Ecto neural progenitor cell (in vitro differentiated cells): ENCODE measurements around the gene PPP1R12C.

Source experiments
- DNase-seq: peaks from one replicate; pipeline ENCODE4 v3.0.0-alpha.2; 2018; ENCODE audit warnings: low spot score

Gene PPP1R12C

DNA sequence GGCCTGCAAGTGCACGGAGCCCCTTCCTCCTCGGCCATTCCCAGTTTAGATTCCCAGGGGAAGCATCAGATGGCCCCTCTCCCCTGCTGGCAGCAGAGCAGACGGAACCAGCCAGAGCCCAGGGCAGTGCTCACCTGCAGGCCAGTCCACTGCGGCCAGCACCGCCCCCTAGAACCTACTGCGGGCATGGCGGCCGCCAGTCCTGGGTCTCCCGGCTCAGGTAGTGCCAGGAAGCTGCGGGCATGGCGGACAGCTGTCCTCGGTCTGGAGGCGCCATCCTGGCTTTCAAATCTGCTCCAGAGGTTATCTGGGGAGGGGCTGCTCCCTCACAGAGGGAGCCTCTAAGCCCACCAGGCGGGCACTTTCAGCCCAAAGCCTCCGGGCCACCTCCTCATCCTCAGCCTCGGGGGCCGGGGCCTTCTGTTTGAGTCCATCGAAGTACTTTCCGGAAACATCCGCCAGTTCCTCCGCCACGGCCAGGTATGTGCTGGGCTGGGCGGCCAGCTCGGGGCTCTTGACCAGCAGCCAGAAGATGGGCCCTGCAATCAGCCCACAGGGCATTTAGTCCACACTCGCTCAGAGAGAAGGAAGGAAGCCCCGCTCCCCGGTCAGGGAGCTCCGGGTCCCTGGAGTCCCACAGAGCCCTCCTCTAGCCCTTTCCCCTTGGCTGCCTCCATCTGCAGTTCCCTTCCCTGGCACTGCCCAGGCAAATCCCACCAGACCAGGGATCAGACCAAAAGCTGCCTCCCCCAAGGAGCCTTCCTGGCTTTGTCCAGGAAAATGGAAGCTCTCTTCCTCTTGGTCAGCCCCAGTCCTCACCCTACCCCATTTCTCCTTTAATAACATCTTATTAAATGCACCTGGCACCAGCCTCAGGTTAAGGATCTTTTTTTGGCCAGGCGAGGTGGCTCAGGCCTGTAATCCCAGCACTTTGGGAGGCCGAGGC is 72.4 kb downstream of the PPP1R12C start:
- DNase-seq: no peak

DNA sequence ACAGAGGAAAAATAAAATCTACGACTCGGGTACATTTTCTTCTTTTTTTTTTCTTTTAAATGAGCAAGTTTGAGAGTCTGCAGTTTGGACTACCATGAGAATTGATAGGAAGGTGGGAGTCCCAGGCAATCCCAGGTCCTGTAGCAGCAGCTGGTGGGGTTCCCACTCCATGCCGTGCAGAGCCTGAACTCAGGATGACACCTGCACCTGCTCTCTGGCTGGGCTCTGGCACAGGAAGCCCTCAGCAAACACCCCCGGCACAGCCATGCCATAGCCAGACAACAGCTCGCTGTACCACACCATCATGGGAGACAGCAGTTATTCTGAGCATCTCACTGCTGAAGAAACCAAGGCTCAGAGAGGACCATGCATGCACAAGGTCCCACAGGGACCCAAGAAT is 73.2 kb downstream of the PPP1R12C start:
- DNase-seq: no peak

DNA sequence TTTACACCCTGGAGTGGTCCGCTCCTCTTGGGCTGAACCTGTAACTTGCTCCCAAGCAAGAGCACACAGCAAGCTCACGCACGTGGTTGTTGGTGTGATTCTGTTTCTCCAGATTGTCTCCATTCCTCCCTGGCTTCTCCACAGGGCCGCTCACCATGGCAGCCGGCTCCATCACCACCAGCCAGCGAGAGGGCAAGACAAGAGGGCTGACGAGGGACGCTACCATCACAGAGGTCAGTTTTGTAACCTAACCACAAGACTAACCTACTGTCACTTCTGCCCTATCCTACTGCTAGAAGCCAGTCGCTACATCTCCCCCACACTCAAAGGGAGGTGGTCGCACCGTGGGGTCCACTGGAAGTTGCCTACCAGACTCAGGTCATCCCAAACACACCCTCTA is 74.7 kb downstream of the PPP1R12C start:
- no peak for DNase-seq

DNA sequence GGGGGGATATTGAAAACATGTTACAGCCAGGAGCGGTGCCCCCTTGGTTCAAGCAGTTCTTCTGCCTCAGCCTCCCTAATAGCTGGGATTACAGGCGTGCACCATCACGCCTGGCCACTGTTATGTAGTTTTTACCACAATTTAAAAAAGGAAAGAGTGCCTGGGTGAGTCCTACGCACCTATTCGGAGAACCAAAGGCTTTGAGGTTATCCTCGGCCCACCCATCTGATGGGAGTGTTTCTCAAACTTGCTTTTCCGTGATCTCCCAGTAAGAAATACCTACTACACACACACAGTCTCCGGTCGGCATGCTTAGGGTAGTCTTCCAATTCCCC is 75.1 kb downstream of the PPP1R12C start:
- no peak for DNase-seq

DNA sequence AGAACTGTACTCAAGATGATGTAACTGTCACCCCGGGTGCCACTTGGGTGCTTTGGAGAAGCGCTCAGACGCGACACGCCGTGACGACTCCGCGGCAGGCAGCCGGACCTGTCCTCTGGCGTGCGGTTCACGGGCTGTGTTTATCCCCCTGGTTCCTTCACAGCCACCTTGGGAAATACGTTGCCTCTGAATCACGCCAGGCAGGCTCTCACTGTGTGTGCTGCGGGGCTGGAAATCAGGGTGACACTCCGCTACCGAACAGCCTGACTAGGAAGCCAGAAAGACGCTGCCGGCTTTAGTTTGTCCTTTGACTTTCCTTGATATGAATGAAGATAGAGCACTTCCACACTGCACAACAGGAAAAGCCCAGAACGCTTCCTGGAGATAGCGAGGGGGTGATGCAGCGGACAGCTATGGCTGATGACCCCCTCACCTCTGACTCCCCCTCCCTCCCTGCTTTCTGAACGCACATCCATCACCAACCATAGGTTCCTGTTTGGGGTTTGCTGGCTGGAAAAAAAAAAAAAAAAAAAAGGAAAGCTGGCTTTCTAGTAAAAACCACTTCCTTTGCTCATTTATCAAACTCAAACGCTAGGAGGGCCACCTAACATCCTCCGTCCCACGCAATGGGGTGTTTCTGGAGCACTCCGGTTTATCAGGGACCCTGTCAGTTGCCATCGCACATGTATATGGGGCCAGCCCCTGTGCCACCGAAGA is 75.7 kb downstream of the PPP1R12C start:
- no peak for DNase-seq

DNA sequence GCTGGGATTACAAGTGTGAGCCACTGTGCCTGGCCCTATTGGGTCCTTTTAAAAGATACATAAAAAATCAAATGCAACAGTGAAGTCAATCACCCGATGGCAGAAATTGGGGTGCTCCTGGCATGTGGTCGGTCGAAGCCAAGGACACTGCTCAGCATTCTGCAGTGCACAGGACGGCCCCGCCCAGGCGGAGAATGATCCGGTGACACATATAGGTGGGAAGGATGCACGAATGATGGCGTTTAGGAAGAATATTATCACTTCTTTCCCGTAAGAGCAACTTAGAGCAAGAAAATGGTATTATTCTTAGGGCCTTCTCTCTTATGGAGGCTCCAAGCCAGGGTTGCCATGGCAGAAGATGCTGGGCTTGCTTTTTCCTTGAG is 76.2 kb downstream of the PPP1R12C start:
- no peak for DNase-seq
